ENCODE results near the gene LY86.

Gene LY86

DNA sequence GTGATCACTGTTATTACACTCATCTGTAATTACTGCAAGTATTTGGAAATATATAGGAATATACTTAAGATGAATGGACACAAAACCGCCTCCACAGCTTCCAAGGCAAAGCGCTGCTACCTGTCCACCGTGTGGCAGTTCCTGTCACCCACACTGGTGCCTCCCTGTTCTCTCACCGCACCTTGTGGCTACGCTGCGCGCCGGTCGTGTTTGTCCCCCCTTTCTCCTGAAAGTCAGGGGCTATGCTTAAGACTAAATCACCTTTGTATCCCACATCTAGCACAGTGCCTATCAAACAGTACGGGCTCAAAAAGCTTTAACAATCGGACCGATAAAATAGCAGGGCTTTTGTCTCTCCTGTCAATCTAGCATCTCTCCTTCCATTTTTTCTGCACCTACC lies 23.0 kb downstream of the LY86 start:
- TF ChIP-seq TAF1 (IDR thresholded peaks at IDR 0.05; ENCODE audit: borderline replicate concordance, insufficient read depth, low read length), result no peak
- TF ChIP-seq SIN3A (IDR thresholded peaks at IDR 0.05; ENCODE audit: borderline replicate concordance, insufficient read depth, low read length), result no peak
- TF ChIP-seq FOXP2 (optimal IDR thresholded peaks at IDR 0.05; ENCODE audit: borderline replicate concordance, extremely low read depth, extremely low read length, insufficient read depth), result no peak
- TF ChIP-seq, protein P1, sequence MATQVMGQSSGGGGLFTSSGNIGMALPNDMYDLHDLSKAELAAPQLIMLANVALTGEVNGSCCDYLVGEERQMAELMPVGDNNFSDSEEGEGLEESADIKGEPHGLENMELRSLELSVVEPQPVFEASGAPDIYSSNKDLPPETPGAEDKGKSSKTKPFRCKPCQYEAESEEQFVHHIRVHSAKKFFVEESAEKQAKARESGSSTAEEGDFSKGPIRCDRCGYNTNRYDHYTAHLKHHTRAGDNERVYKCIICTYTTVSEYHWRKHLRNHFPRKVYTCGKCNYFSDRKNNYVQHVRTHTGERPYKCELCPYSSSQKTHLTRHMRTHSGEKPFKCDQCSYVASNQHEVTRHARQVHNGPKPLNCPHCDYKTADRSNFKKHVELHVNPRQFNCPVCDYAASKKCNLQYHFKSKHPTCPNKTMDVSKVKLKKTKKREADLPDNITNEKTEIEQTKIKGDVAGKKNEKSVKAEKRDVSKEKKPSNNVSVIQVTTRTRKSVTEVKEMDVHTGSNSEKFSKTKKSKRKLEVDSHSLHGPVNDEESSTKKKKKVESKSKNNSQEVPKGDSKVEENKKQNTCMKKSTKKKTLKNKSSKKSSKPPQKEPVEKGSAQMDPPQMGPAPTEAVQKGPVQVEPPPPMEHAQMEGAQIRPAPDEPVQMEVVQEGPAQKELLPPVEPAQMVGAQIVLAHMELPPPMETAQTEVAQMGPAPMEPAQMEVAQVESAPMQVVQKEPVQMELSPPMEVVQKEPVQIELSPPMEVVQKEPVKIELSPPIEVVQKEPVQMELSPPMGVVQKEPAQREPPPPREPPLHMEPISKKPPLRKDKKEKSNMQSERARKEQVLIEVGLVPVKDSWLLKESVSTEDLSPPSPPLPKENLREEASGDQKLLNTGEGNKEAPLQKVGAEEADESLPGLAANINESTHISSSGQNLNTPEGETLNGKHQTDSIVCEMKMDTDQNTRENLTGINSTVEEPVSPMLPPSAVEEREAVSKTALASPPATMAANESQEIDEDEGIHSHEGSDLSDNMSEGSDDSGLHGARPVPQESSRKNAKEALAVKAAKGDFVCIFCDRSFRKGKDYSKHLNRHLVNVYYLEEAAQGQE (IDR thresholded peaks at IDR 0.05; ENCODE audit: insufficient read depth in 1 of 2, low read depth in 2 of 2, low read length in 2 of 2), result no peak
- TF ChIP-seq POLR2AphosphoS5 (IDR thresholded peaks at IDR 0.05; ENCODE audit: low read depth, low read length), result no peak

DNA sequence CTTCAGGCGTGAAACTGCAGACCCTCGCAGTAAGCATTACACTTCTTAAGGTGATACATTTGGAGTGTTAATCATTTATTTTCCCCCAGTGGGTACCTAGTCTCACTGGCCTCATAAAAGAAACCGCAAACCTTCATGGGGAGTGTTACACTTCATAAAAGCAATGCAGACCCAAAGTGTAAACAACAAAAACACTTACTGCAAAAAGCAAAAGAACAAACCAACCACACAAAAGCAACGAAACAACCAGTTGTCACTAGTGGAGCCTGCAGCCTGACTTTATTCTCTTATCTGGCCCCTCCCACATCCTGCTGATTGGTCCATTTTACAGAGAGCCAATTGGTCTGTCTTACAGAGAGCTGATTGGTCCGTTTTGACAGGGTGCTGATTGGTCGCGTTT lies 23.8 kb downstream of the LY86 start:
- TF ChIP-seq TAF1 (IDR thresholded peaks at IDR 0.05; ENCODE audit: borderline replicate concordance, insufficient read depth, low read length), result no peak
- TF ChIP-seq FOXP2 (optimal IDR thresholded peaks at IDR 0.05; ENCODE audit: borderline replicate concordance, extremely low read depth, extremely low read length, insufficient read depth), result no peak
- TF ChIP-seq SIN3A (IDR thresholded peaks at IDR 0.05; ENCODE audit: borderline replicate concordance, insufficient read depth, low read length), result no peak
- TF ChIP-seq, protein P1 (IDR thresholded peaks at IDR 0.05; ENCODE audit: insufficient read depth in 1 of 2, low read depth in 2 of 2, low read length in 2 of 2), result no peak
- no peak for TF ChIP-seq POLR2AphosphoS5 (IDR thresholded peaks at IDR 0.05; ENCODE audit: low read depth, low read length)

DNA sequence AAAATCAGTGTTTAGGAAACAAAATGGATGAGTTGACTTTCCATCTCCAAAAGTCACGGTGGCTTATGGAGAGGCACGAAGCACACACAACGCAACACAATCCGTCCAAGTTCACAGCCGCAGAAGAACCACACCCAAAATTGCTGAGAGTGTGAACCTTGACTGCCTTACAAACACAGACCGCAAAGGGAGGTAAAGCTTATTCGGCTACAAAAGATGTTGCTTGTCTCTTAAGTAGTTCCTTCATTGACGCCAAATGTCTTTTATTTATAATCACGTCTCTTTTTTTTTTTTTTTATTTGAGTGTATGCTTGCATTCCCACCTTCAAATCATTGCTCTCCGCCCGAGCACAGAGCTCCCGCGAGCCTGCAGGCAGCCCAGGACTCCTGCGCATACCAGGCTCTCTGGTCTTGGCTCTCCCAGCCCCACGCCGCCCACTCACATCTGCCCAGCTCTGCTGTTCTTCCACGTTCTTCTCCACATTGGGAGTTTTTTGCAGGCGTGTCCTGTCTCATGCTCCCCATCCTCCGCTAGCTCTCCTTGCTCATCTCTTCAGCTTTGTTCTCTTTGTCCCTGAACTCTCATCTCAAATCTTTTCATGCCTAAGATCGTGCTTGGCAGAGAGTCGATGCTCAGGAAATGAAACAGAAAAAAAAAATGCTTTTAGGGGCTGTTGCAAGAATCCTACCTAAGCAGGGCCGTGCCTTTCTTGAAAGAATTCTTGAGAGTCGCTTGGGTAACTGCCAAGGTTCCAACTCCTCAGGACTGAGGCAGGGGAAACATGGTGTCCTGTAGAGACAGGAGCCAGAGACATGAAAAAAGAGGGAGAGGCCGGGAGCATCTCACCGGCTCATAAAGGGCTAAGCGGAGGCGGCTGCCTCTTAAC lies 25.8 kb downstream of the LY86 start:
- TF ChIP-seq SIN3A (IDR thresholded peaks at IDR 0.05; ENCODE audit: borderline replicate concordance, insufficient read depth, low read length) (no peak), FOXP2 (optimal IDR thresholded peaks at IDR 0.05; ENCODE audit: borderline replicate concordance, extremely low read depth, extremely low read length, insufficient read depth) (no peak), POLR2AphosphoS5 (IDR thresholded peaks at IDR 0.05; ENCODE audit: low read depth, low read length) (no peak), TAF1 (IDR thresholded peaks at IDR 0.05; ENCODE audit: borderline replicate concordance, insufficient read depth, low read length) (no peak)
- TF ChIP-seq, protein P1 (IDR thresholded peaks at IDR 0.05; ENCODE audit: insufficient read depth in 1 of 2, low read depth in 2 of 2, low read length in 2 of 2), result no peak

DNA sequence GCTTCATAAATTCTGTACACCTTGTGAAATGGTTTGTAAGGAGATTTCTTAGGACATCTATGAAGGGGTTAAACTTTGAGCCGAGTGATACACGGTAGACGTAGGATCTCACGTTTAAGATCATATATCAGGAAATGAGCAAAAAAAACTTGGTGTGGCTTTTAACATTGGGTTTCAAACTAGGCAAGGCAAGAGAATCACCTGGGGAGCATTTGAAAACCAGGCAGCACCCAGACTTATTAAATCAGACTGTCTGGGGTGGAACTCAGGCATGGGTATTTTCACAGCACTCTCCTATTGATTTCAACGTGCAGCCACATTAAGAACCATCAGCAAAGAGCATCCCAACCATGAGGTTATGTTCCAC lies 26.4 kb downstream of the LY86 start:
- TF ChIP-seq POLR2AphosphoS5 (IDR thresholded peaks at IDR 0.05; ENCODE audit: low read depth, low read length) (no peak), SIN3A (IDR thresholded peaks at IDR 0.05; ENCODE audit: borderline replicate concordance, insufficient read depth, low read length) (no peak)

DNA sequence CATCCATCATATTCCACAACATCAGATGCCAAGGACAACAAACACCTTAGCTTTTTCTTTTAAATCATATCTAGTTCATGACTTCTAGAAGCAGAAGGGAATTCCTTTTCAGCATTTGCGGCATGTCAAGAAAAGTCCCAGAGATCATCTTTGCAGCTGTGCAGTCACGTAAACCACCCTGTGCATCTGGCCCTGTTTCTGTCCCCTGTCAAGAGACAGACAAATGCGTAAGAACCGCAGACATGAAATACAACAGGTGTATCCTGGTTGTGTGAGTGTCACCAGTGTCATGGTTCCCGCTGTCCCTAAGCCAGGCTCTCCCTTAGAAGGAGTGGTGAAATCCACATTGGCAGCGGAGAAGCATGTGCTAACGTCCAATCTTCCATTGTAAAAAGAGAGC lies 28.1 kb downstream of the LY86 start:
- no peak for TF ChIP-seq TAF1 (IDR thresholded peaks at IDR 0.05; ENCODE audit: borderline replicate concordance, insufficient read depth, low read length)
- TF ChIP-seq FOXP2 (optimal IDR thresholded peaks at IDR 0.05; ENCODE audit: borderline replicate concordance, extremely low read depth, extremely low read length, insufficient read depth), result no peak
- TF ChIP-seq, protein P1 (IDR thresholded peaks at IDR 0.05; ENCODE audit: insufficient read depth in 1 of 2, low read depth in 2 of 2, low read length in 2 of 2), result no peak
- no peak for TF ChIP-seq POLR2AphosphoS5 (IDR thresholded peaks at IDR 0.05; ENCODE audit: low read depth, low read length)
- no peak for TF ChIP-seq SIN3A (IDR thresholded peaks at IDR 0.05; ENCODE audit: borderline replicate concordance, insufficient read depth, low read length)

Data from PFSK-1 (cell line).